ENCODE measurements around the gene SAPCD2. TPM values are rescaled to one million over a fixed set of nuclear protein-coding genes. Genes with fewer than 3 reads are reported as not detected.

SAPCD2 gene
- total RNA-seq, 1 donor from 2014 or later, result 15.3 TPM

DNA sequence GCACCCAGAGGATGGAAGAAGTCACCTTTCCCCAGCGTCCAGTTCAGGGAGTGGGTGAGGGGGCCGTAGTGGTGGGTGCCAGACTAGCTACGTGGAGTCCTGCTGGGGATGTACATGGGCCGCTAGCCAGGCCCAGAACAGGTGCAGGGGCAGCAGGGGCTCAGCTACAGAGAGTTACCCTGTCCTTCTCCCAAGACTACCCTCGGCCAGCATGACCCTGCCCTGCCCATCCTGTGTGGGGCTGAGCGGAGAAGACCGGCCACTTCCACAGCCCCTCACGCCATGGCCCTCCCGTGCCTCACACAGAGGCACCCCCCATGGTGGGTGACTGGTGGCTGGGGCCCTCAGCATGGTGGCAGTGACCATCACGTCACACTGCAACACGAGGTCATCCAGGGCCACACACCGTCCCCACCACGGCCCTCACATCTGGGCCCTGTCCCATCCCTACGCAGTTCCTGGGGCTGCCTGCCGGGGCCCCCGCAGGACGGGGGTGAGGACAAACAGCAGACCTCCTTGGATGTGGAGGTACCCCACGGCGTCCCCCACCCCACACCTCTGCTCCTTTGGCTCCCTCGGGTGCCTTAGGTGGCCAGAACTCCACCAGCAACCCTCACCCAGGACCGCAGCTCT lies 45.2 kb upstream of the SAPCD2 start:
- H3K9me3 Mint-ChIP-seq (ENCODE audit: low read depth), result no peaks in the 10 kb centered on the region
- no peak for DNase-seq (ENCODE audit: low spot score, unreplicated experiment)
- no peak overlapping the region for H3K4me3 Mint-ChIP-seq (ENCODE audit: low read depth)
- H3K27ac Mint-ChIP-seq, result no peak overlapping the region
- peaks cover 9% of the 10 kb centered on the region for H3K4me1 Mint-ChIP-seq (ENCODE audit: low read depth)
- peaks cover 29% of the 10 kb centered on the region for H3K27me3 Mint-ChIP-seq
- TF ChIP-seq, protein P1, sequence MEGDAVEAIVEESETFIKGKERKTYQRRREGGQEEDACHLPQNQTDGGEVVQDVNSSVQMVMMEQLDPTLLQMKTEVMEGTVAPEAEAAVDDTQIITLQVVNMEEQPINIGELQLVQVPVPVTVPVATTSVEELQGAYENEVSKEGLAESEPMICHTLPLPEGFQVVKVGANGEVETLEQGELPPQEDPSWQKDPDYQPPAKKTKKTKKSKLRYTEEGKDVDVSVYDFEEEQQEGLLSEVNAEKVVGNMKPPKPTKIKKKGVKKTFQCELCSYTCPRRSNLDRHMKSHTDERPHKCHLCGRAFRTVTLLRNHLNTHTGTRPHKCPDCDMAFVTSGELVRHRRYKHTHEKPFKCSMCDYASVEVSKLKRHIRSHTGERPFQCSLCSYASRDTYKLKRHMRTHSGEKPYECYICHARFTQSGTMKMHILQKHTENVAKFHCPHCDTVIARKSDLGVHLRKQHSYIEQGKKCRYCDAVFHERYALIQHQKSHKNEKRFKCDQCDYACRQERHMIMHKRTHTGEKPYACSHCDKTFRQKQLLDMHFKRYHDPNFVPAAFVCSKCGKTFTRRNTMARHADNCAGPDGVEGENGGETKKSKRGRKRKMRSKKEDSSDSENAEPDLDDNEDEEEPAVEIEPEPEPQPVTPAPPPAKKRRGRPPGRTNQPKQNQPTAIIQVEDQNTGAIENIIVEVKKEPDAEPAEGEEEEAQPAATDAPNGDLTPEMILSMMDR (IDR thresholded peaks at IDR 0.05; ENCODE audit: unreplicated experiment), result no peak
- peaks cover 3% of the 10 kb centered on the region for H3K36me3 Mint-ChIP-seq (ENCODE audit: insufficient read depth)

GRCh38 chr9:137114613-137115393 lies 44.4 kb upstream of the SAPCD2 start, which contains the start of gene DPP7:
Gene DPP7, minus strand, starts transcription at chr9:137114733. Its CDS starts 20 bp downstream, at chr9:137114713.
- Mint-ChIP-seq H3K4me3 (ENCODE audit: low read depth) (no peak within 1 kb of the TSS), H3K27me3 (peaks cover 29% of the 10 kb centered on the region), H3K9me3 (ENCODE audit: low read depth) (no peaks in the 10 kb centered on the region), H3K4me1 (ENCODE audit: low read depth) (peaks cover 9% of the 10 kb centered on the region), H3K36me3 (ENCODE audit: insufficient read depth) (peaks cover 3% of the 10 kb centered on the region), H3K27ac (no peak within 1 kb of the TSS)
- TF ChIP-seq, protein P1 (IDR thresholded peaks at IDR 0.05; ENCODE audit: unreplicated experiment), result no peak
- DNase-seq (ENCODE audit: low spot score, unreplicated experiment), result no peak

DNA sequence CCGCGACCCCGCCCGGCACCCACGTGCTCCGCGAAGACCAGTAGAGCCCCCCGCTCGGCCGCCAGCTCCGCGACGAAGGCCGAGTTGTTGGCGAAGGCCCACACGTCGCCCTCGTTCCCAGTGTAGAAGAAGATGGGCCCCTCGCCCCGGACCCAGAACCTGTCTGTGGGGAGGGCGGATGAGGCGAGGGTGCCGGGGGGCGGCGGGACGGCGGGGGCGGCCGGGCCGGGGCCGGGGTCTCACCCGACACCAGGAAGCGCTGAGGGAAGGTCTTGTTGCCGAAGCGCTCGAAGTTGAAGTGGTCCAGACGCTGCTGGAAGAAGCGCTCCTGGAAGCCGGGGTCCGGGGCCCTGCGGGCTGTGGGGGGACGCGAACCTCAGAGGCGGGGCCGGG lies 43.9 kb upstream of the SAPCD2 start:
- no peak for DNase-seq (ENCODE audit: low spot score, unreplicated experiment)
- Mint-ChIP-seq H3K4me3 (ENCODE audit: low read depth) (no peak overlapping the region), H3K36me3 (ENCODE audit: insufficient read depth) (peaks cover 3% of the 10 kb centered on the region), H3K4me1 (ENCODE audit: low read depth) (peaks cover 9% of the 10 kb centered on the region), H3K27ac (no peak overlapping the region), H3K9me3 (ENCODE audit: low read depth) (no peaks in the 10 kb centered on the region), H3K27me3 (peaks cover 29% of the 10 kb centered on the region)
- TF ChIP-seq, protein P1 (IDR thresholded peaks at IDR 0.05; ENCODE audit: unreplicated experiment), result no peak

DNA sequence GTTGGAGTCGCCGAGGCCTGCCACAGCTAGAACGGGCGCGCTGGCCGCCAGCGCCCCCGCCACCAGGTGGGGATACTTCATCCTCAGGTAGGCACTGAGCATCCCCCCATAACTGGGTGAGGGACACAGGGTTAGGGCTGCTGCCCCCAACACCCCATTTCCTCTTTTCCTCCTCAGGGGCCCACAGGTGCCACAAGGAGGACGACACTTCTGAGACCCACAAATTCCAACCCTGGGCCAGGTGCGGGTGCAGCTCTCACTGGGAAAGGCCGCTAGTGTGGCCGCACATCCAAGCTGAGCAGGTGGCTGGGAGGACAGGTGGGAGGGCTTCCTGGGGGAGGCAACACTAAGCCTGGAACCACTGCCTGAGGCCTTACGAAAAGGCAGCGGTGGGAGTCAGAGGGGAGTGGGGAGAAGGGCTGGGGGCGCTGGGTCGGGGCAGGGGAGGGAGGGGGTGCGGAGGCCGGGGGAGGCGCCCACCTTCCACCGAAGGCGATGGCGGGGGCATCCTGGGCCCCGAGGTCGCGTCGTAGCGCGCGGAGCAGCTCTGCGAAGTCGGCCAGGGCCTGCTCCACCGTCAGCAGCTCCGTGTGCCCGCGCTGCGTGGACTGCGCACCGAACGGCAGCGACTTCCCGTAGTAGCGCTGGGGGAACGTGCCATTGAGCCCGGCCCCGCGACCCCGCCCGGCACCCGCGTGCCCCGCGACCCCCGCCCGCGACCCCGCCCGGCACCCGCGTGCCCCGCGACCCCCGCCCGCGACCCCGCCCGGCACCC lies 43.2 kb upstream of the SAPCD2 start:
- Mint-ChIP-seq H3K36me3 (ENCODE audit: insufficient read depth) (peaks cover 5% of the 10 kb centered on the region), H3K4me1 (ENCODE audit: low read depth) (peaks cover 9% of the 10 kb centered on the region), H3K9me3 (ENCODE audit: low read depth) (no peaks in the 10 kb centered on the region), H3K27me3 (peaks cover 29% of the 10 kb centered on the region), H3K27ac (no peak overlapping the region), H3K4me3 (ENCODE audit: low read depth) (no peak overlapping the region)
- DNase-seq (ENCODE audit: low spot score, unreplicated experiment), result no peak
- TF ChIP-seq, protein P1 (IDR thresholded peaks at IDR 0.05; ENCODE audit: unreplicated experiment), result no peak
